Testis (tissue), 3 donors: ENCODE measurements around the gene DEFB110. TPM values are rescaled to one million over a fixed set of nuclear protein-coding genes. Genes with fewer than 3 reads are reported as not detected.

ENCODE experiments used
- DNase-seq: peaks from one replicate; pipeline ENCODE4 v3.0.0-alpha.2; 2019
- H3K27ac ChIP-seq, 2 donors: fragments of 200-600 bp; sonication (generic); one replicate each; pipeline ENCODE4 v1.5.1; 2019
- H3K27me3 ChIP-seq: fragments of 200-600 bp; sonication (generic); one replicate; pipeline ENCODE4 v1.5.1; 2019
- H3K36me3 ChIP-seq: fragments of 200-600 bp; sonication (generic); one replicate; pipeline ENCODE4 v1.5.1; 2017; ENCODE audit warnings: low read depth; ENCODE audit errors: missing control alignments
- H3K4me1 ChIP-seq: fragments of 200-600 bp; sonication (generic); one replicate; pipeline ENCODE4 v1.5.1; 2019
- H3K4me3 ChIP-seq, 2 donors: fragments of 200-600 bp; sonication (generic); one replicate each; pipeline ENCODE4 v1.5.1; 2017 to 2019
- H3K9me3 ChIP-seq: fragments of 200-600 bp; sonication (generic); one replicate; pipeline ENCODE4 v1.5.1; 2017
- POLR2A ChIP-seq: fragments of 450-650 bp; IDR thresholded peaks from one replicate; pipeline ENCODE4 v1.6.1; 2017; ENCODE audit warnings: antibody characterized with exemption, mild to moderate bottlenecking, moderate library complexity
- WGBS, 2 donors: methylation state at CpG; one replicate each; pipeline ENCODE4 v1.1.5; 2018; 5-methylcytosine and 5-hydroxymethylcytosine counted together
- intact Hi-C: fragments of 100-400 bp; cut with DNase I; formaldehyde crosslinking; loops from one replicate; pipeline ENCODE4 v1.15.1; 2023; ENCODE audit warnings: low total_unique reads
- polyA plus RNA-seq: library from polyadenylated mRNA; stranded (reverse); fragments of 350-450 nt; fragmentation: Illumina TruSeq; extraction: RNeasy Lipid Tissue Mini Kit (QIAGEN cat#74804); gene quantifications from one replicate; pipeline ENCODE4 v1.2.3, GENCODE V29; 2014; ENCODE audit warnings: low read depth, low replicate concordance; ENCODE audit not compliant: insufficient read depth
- total RNA-seq, 2 donors: library from RNA; depleted of rRNA; stranded (reverse); fragments of >200 nt; gene quantifications; one replicate each; pipeline ENCODE4 v1.2.3, GENCODE V29; 2016
- TF ChIP-seq, protein P1 (sequence below), 3 experiments: fragments of 450-650 bp in 2 of 3; fragments of 200-600 bp in 1 of 3; sonication (generic) in 1 of 3; IDR thresholded peaks; one replicate each; pipeline ENCODE4 v1.5.1; 2016 to 2019; ENCODE audit warnings: antibody characterized with exemption in 3 of 3, mild to moderate bottlenecking in 2 of 3, moderate library complexity in 1 of 3

DEFB110 gene
- total and polyA plus RNA-seq, 3 donors from 2014 or later = not detected

DNA sequence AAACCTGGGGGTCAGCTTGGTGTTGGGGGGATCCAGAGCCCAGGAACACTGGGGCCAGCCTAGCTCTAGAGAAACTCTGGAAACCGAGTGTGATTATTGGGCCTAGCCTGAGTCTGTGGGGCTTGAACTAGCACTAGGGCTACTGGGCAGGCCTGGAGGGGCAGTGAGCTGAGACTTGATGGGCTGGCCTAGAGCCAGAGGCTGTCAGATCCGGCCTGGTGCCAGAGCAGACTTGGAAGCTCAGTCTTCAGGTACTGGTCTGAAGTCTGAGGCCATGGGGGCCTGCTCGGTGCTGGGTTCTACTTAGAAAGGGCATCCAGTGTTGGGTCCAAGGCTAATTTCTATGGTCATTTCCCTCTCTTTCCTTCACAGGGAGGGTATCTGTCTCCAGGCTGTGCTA, 25.2 kb upstream of the DEFB110 start:
- Histone ChIP-seq H3K4me3 (no peak overlapping the region), H3K9me3 (no peaks in the 10 kb centered on the region), H3K27me3 (no peaks in the 10 kb centered on the region), H3K4me1 (no peaks in the 10 kb centered on the region), H3K36me3 (no peaks in the 10 kb centered on the region), H3K27ac (no peak overlapping the region)
- DNase-seq = no peak
- WGBS, 2 donors = 90 to 100% methylated on average over 2 to 3 of the region's 3 CpGs
- TF ChIP-seq, protein P1, sequence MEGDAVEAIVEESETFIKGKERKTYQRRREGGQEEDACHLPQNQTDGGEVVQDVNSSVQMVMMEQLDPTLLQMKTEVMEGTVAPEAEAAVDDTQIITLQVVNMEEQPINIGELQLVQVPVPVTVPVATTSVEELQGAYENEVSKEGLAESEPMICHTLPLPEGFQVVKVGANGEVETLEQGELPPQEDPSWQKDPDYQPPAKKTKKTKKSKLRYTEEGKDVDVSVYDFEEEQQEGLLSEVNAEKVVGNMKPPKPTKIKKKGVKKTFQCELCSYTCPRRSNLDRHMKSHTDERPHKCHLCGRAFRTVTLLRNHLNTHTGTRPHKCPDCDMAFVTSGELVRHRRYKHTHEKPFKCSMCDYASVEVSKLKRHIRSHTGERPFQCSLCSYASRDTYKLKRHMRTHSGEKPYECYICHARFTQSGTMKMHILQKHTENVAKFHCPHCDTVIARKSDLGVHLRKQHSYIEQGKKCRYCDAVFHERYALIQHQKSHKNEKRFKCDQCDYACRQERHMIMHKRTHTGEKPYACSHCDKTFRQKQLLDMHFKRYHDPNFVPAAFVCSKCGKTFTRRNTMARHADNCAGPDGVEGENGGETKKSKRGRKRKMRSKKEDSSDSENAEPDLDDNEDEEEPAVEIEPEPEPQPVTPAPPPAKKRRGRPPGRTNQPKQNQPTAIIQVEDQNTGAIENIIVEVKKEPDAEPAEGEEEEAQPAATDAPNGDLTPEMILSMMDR (IDR thresholded peaks at IDR 0.05) = no peak
- intact Hi-C loops = no loop called here

DNA sequence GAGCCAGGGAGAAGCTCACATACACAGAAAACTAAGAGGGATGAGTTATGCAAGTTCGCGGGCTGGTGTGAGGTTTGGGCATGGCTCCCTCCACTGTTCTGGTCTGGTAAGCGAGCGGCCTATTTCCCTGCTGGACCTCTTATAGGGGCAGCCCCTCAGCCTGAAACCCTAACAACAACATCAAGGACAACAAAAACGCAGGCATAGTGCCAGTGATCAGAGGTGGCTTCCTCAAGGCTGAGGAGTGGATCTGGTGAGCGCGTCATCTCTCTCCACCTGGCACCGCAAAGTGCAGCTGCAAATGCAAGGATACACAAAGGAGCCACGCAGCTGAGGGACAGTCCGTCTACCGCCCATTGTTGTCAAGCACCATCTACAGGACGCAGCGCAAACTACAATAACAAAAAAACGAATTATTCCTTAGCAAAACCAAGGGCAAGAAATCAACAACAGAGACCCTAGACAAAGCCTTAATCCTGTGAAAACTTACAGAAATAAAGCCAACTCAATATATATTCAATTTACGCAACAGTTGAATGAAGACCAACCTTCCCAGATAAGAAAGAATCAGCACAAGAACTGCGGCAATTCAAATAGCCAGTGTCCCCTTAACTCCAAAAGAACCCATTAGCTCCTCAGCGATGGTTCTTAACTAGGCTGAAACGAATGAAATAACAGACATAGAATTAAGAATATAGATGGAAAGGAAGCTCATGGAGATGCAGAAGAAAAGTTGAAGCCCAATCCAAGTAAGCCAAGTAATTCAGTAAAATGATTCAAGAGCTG, 9.2 kb upstream of the DEFB110 start:
- TF ChIP-seq, protein P1 (IDR thresholded peaks at IDR 0.05) = no peak
- TF ChIP-seq POLR2A = no peak
- H3K36me3 ChIP-seq = no peaks in the 10 kb centered on the region
- peak overlapping the region in 1 of 2 donors; percentile 17 for H3K4me3 ChIP-seq
- no peaks in the 10 kb centered on the region for H3K27me3 ChIP-seq
- no peaks in the 10 kb centered on the region for H3K4me1 ChIP-seq
- H3K9me3 ChIP-seq = no peaks in the 10 kb centered on the region
- peak; percentile 17 for DNase-seq
- no peak overlapping the region for H3K27ac ChIP-seq
- intact Hi-C loops = no loop called here
- 36 to 40% methylated on average over 13 to 18 of the region's 18 CpGs for WGBS, 2 donors

DNA sequence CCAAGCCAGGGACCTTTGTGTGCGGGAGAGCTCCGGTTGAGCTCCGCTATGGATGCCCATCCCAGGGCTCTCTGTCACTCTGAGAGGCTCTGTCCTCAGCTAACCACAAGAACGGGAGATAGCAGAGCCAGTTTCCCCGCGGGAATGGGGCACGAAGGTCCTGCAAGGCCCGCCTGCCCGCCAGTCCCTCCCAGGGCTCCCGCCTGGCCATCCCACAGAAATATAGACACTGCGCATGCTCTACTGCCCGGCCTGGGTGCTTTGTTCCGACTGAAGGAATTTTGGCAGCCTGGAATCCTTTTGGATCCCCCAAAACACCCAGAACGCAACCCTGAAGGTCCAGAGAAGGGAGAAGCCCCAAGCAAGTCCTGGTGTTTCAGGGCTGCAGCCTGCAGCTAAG, 8.6 kb upstream of the DEFB110 start:
- WGBS, 2 donors = 20 to 70% methylated on average over 1 to 14 of the region's 14 CpGs
- Histone ChIP-seq H3K9me3 (no peaks in the 10 kb centered on the region), H3K27me3 (no peaks in the 10 kb centered on the region), H3K36me3 (no peaks in the 10 kb centered on the region), H3K4me1 (no peaks in the 10 kb centered on the region), H3K27ac (no peak overlapping the region), H3K4me3 (peak overlapping the region in 1 of 2 donors; percentile 17)
- no peak for DNase-seq
- no peak for TF ChIP-seq POLR2A
- TF ChIP-seq, protein P1 (IDR thresholded peaks at IDR 0.05) = no peak
- intact Hi-C loops = no loop called here

DNA sequence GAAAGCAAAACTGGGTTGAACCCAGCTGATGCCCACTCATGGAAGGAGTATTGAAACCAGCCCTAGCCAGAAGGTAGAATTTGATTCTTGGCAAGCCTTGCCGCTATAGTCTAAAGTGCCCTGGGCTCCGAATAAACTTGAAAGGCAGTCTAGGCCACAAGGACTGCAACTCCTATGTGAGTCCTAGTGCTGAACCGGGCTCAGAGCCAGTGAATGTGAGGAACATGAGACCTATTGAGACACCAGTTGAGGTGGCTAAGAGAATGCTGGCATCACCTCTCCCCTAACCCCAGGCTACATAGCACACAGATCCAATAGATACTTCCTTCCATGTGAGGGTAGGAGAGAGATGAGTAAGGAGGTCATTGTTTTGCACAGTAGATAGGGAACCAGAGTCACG, 3.5 kb upstream of the DEFB110 start:
- H3K27ac ChIP-seq = no peak overlapping the region
- intact Hi-C loops = no loop called here
- 94 to 95% methylated on average over 4 of the region's 4 CpGs for WGBS, 2 donors

More for the DNA sequence above, 3.5 kb upstream of the DEFB110 start:
- TF ChIP-seq, protein P1 (IDR thresholded peaks at IDR 0.05) = no peak
- no peak for TF ChIP-seq POLR2A
- Histone ChIP-seq H3K9me3 (no peaks in the 10 kb centered on the region), H3K4me3 (no peak overlapping the region), H3K27me3 (no peaks in the 10 kb centered on the region), H3K4me1 (no peaks in the 10 kb centered on the region), H3K36me3 (no peaks in the 10 kb centered on the region)
- no peak for DNase-seq
